GM21529 (cell line): ENCODE measurements around the gene NKX1-2.

Experiments
- ATAC-seq: cut with Tn5 transposase; IDR thresholded peaks from one replicate; pipeline ENCODE4 v1.9.1; 2021; ENCODE audit not compliant: unreplicated experiment

Gene NKX1-2

GRCh38 chr10:124476043-124476725 lies 26.3 kb upstream of the NKX1-2 start:
- no peak for ATAC-seq

- ATAC-seq = no peak
Observed at GRCh38 chr10:124474514-124475070, 24.8 kb upstream of the NKX1-2 start.

GRCh38 chr10:124473070-124473469 lies 23.2 kb upstream of the NKX1-2 start:
- ATAC-seq = no peak

GRCh38 chr10:124472071-124472470 lies 22.2 kb upstream of the NKX1-2 start:
- ATAC-seq = no peak

GRCh38 chr10:124470544-124471434 lies 21.0 kb upstream of the NKX1-2 start:
- no peak for ATAC-seq

- no peak for ATAC-seq
Observed at GRCh38 chr10:124469956-124470484, 20.2 kb upstream of the NKX1-2 start.

GRCh38 chr10:124468624-124469023 lies 18.8 kb upstream of the NKX1-2 start:
- ATAC-seq = no peak

- no peak for ATAC-seq
Observed at GRCh38 chr10:124467165-124467564, 17.3 kb upstream of the NKX1-2 start.

GRCh38 chr10:124465777-124466488 lies 16.1 kb upstream of the NKX1-2 start:
- no peak for ATAC-seq

GRCh38 chr10:124465003-124465776 lies 15.4 kb upstream of the NKX1-2 start:
- peak; percentile 46 for ATAC-seq

GRCh38 chr10:124464028-124464965 lies 14.5 kb upstream of the NKX1-2 start:
- no peak for ATAC-seq

GRCh38 chr10:124462348-124462695 lies 12.5 kb upstream of the NKX1-2 start:
- ATAC-seq = no peak

GRCh38 chr10:124461642-124462347 lies 12.0 kb upstream of the NKX1-2 start, which contains the start of gene LHPP:
LHPP (plus strand) TSS chr10:124461823; CDS start chr10:124461863, 40 bp downstream.
- peak; percentile 92 for ATAC-seq

- no peak for ATAC-seq
Observed at GRCh38 chr10:124460144-124460543, 10.3 kb upstream of the NKX1-2 start.

GRCh38 chr10:124459395-124459794 lies 9.6 kb upstream of the NKX1-2 start:
- no peak for ATAC-seq

GRCh38 chr10:124458889-124459288 lies 9.1 kb upstream of the NKX1-2 start:
- ATAC-seq = no peak

GRCh38 chr10:124458473-124458872 lies 8.6 kb upstream of the NKX1-2 start:
- ATAC-seq = no peak

- ATAC-seq = no peak
Observed at GRCh38 chr10:124455441-124455840, 5.6 kb upstream of the NKX1-2 start.
